AG04450 (cell line): ENCODE data around the gene PRKAR1B. TPM values are rescaled to one million over a fixed set of nuclear protein-coding genes. Genes with fewer than 3 reads are reported as not detected.

Experiments
- CTCF ChIA-PET: fragments of 300-600, 350-600 bp; formaldehyde crosslinking; extraction: SDS; loops from one replicate; lab custom pipeline; 2022; ENCODE audit warnings: antibody characterized with exemption, inconsistent platforms; lab: Charles Lee
- POLR2A ChIA-PET: fragments of 350-600 bp; formaldehyde crosslinking; extraction: SDS; loops from one replicate; lab custom pipeline; 2021; ENCODE audit warnings: antibody characterized with exemption, inconsistent platforms; lab: Yijun Ruan, JAX
- DNase-seq: peaks from one replicate; pipeline ENCODE4 v3.0.0-alpha.2; 2011; ENCODE audit warnings: low read depth, low spot score
- H3K27ac ChIP-seq: one replicate; pipeline ENCODE4 v1.5.1; 2012; ENCODE audit warnings: low read depth, low read length, control low read depth
- H3K27me3 ChIP-seq: one replicate; pipeline ENCODE4 v1.6.0; 2012; ENCODE audit warnings: low read length; ENCODE audit not compliant: control insufficient read depth, insufficient read depth
- H3K4me3 ChIP-seq: 2 replicates; pipeline ENCODE4 v1.5.1; 2011; ENCODE audit warnings: mild to moderate bottlenecking, low read depth, low read length, control low read depth
- H3K9me3 ChIP-seq: 2 replicates; pipeline ENCODE4 v1.5.1; 2012; ENCODE audit warnings: low read length; ENCODE audit not compliant: control insufficient read depth, insufficient read depth
- CTCF ChIP-seq: IDR thresholded peaks from 2 replicates; pipeline ENCODE4 v1.5.1; 2011; ENCODE audit warnings: low read depth, low read length, control low read depth, inconsistent platforms
- polyA plus RNA-seq: library from polyadenylated mRNA; depleted of rRNA; stranded (reverse); fragments of >200 nt; gene quantifications from 2 replicates; pipeline ENCODE4 v1.2.3, GENCODE V29; 2011

Gene PRKAR1B
- polyA plus RNA-seq, 1 experiment: 16.1 TPM

DNA sequence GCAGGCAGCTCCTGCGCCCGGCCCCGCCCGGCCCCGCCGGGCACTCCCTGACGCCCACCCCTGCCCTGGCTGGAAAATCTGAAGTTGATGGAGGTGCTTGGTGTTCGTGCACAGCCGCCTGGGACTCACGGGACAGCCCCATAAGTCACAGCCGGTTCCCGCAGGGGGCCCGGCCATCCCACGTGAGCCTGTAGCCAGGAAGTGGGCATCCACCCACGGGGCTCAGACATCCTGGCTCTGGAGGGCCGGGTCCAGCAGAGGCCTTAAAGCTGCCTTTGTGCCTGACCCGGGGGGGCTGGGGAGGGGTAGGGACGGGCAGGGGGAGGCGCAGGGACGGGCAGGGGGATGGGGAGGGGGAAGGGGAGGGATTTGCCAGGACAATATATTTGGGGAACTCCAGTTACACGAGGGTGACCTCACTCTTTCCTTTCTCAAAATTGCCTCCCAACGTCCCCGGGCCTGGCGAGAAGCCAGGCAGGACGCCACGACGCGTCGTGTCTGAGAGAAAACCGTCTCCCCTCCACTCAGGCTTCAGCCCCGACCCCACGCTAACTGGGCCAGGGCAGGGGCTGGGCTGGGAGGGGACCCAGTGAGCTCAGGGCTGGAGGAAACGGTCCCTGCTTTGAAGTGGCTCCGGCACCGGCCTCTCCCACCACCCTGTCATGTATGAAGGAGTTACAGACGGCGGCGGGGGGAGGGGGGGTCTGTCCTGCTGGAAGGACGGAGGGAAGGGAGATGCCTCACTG is 125.3 kb downstream of the PRKAR1B start:
- DNase-seq: no peak

DNA sequence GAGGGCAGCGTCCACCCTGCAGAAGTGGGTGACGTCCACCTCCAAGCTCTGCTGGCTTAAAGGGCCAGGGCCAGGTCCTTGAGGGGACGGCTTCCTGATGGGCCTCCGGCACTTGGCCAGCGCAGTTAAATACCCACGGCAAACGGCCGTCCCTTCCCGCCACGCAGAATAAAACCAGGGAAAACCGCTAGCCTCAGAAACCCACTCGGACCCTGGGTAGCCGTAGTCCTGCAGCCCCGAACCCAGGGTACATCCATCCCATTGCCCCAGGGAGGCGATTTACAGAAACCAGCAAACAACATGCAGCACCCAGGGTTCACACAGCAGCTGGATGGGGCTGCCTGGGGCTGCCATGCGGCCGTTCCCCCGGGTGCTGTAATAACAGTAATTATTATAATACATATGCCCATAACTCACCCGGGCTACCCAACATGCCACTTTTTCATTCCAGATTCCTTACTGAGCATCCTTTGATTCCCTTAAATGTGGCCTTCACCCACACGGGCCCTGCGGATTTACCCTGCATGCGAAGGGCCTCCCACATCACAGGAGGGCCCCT is 126.0 kb downstream of the PRKAR1B start:
- POLR2A ChIA-PET: no interaction called here
- Histone ChIP-seq H3K9me3 (peaks cover 13% of the 10 kb centered on the region; the same call in 1 of the 2 replicates), H3K4me3 (no peak overlapping the region), H3K27me3 (no peaks in the 10 kb centered on the region), H3K27ac (no peak overlapping the region)
- no peak for DNase-seq
- CTCF ChIA-PET: interaction anchor here (1.0 kb wide), 1 partner anchor 268 kb away, joined by 3 read pairs; no protein-coding TSS in a partner anchor
- no peak for TF ChIP-seq CTCF

More for the DNA sequence above, 125.3 kb downstream of the PRKAR1B start:
- ChIA-PET CTCF (no interaction called here), POLR2A (no interaction called here)
- Histone ChIP-seq H3K9me3 (peaks cover 10% of the 10 kb centered on the region; the same call in 1 of the 2 replicates), H3K27me3 (no peaks in the 10 kb centered on the region), H3K27ac (no peak overlapping the region), H3K4me3 (no peak overlapping the region)
- TF ChIP-seq CTCF: no peak

GRCh38 chr7:600149-601035 is 126.7 kb downstream of the PRKAR1B start:
- POLR2A ChIA-PET: no interaction called here
- CTCF ChIA-PET: interaction anchor here (1.0 kb wide), 1 partner anchor 267 kb away, joined by 3 read pairs; no protein-coding TSS in a partner anchor

DNA sequence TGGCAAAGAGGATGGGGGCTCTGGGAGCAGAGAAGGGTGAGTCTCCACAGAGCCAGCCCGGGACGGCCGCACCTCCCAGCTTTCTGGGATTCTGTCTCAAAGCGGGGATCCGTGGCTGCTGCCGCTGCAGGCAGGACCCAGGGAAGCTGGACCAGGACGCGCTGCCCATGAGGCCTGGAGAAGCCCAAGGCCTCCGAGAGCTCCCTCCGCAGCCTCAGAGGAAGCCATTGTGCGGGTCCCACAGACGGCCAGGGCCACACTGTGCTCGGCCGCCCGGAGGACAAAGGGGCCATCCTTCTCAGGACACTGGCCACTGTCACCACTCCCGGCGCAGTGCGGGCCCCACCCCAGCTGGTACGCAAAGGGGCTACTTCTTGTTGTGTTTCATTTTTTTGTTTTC is 128.2 kb downstream of the PRKAR1B start:
- TF ChIP-seq CTCF: no peak
- no peaks in the 10 kb centered on the region for H3K27me3 ChIP-seq
- no peak overlapping the region for H3K27ac ChIP-seq
- ChIA-PET POLR2A (no interaction called here), CTCF (no interaction called here)
- peaks cover 14% of the 10 kb centered on the region; the same call in 1 of the 2 replicates for H3K9me3 ChIP-seq
- H3K4me3 ChIP-seq: no peak overlapping the region
- no peak for DNase-seq

More at GRCh38 chr7:600149-601035, 126.7 kb downstream of the PRKAR1B start:
- DNase-seq: no peak
- no peak for TF ChIP-seq CTCF
- Histone ChIP-seq H3K4me3 (no peak overlapping the region), H3K27ac (no peak overlapping the region), H3K27me3 (no peaks in the 10 kb centered on the region), H3K9me3 (peaks cover 20% of the 10 kb centered on the region; the same call in 1 of the 2 replicates)
